ENCODE measurements around the gene COQ8A. TPM values are rescaled to one million over a fixed set of nuclear protein-coding genes. Genes with fewer than 3 reads are reported as not detected.

COQ8A gene
- total and polyA plus RNA-seq, 10 of the 15 experiments (the other 5 are each of a cell fraction or from before 2014, with no cell fraction given): 0.72 to 24.8 (median 12.1) TPM

DNA sequence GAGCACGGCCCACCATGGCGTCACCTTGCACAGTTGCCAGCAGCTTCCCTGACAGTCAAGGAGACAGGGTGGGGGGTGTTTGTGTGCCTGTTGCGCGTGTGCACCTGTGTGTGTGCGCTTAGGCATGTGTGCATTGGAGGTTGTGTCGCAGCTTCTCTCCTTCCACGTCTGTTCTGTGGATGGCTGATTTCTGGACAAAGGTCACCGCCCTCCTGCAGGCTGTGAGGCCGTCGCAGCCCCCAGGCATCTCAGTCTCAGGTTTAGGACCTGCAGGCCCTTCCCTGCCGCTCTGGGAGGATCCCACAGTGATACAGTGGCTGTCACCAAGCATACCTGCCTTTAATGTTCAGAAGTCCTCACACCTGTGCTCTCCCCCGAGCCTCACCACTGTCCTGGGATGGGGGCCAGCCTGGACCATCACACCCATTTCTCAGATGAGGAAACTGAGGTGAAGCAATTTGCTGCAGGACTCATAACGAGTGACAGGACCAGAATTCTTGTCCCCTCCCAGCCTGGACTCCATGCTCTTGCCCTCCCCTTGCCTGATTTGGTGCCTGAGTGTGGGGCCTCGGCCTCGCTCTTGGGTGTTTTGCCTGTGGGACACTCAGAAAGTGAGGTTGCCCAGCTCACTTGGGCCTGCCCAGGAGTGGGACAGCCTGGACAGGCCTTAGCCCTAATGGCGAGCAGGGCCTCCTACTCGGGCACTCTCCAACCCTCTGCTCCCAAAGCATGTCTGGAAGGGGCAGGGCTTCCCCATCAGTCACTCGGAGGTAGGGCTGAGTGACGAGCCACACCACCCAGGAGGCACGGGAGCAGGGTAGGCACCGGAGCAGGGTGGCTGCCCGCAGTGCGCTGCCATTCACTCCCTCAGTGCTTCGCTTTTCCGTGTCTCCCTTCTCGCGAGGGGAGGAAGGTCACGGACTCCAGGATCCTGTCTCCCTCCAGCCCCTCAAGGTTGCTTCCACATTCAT, 22.6 kb downstream of the COQ8A start (continued):
- TF ChIP-seq, protein P1, sequence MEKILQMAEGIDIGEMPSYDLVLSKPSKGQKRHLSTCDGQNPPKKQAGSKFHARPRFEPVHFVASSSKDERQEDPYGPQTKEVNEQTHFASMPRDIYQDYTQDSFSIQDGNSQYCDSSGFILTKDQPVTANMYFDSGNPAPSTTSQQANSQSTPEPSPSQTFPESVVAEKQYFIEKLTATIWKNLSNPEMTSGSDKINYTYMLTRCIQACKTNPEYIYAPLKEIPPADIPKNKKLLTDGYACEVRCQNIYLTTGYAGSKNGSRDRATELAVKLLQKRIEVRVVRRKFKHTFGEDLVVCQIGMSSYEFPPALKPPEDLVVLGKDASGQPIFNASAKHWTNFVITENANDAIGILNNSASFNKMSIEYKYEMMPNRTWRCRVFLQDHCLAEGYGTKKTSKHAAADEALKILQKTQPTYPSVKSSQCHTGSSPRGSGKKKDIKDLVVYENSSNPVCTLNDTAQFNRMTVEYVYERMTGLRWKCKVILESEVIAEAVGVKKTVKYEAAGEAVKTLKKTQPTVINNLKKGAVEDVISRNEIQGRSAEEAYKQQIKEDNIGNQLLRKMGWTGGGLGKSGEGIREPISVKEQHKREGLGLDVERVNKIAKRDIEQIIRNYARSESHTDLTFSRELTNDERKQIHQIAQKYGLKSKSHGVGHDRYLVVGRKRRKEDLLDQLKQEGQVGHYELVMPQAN (conservative IDR thresholded peaks at IDR 0.05): no peak
- no peak for TF ChIP-seq RAD51 (IDR thresholded peaks at IDR 0.05)

DNA sequence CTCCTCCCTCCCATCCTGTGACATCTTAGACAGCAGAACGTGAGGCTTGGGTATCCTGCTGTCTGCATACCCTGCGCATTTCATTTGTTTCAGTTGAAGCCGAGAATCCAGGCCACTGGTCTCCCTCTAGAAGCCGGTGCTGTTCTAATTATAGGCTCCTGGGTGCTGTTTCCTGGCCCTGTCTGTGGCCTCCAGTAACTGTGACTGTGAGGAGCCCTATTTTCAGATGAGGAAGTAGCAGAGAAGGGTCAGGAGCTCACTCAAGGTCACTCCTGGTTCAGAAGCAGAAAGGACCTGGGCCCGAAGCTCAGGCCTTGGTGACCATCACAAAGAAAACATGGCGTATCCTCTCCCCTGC, 24.0 kb downstream of the COQ8A start:
- FAIRE-seq (no peak), DNase-seq (ENCODE audit: low read depth, low spot score) (no peak), ATAC-seq (no peak)
- no peaks in the 10 kb centered on the region; the same call in 1 of the 2 replicates for H3K4me1 ChIP-seq (ENCODE audit: control insufficient read depth, insufficient read depth, low read length)
- no peak overlapping the region for H3K4me2 ChIP-seq (ENCODE audit: control insufficient read depth, insufficient read depth)
- CTCF ChIA-PET: no interaction called here
- no peak overlapping the region for H3K9ac ChIP-seq (ENCODE audit: control insufficient read depth, insufficient read depth, low read length)
- H4K20me1 ChIP-seq (ENCODE audit: control insufficient read depth, insufficient read depth): no peaks in the 10 kb centered on the region; the same call in 1 of the 2 replicates
- H3K9me3 ChIP-seq (replicated peaks; ENCODE audit: control insufficient read depth, insufficient read depth, low read length): no peaks in the 10 kb centered on the region; the same call in 2 of the 3 replicates
- RAD21 ChIA-PET (ENCODE audit: unreplicated experiment): no interaction called here
- no peaks in the 10 kb centered on the region for H3K79me2 ChIP-seq (ENCODE audit: control insufficient read depth, insufficient read depth, low read length)
- SMC1A ChIA-PET (ENCODE audit: uncharacterized antibody, unreplicated experiment): interaction anchor here (0.9 kb wide), 1 partner anchor 423 kb away, joined by 3 read pairs; no protein-coding TSS in a partner anchor
- no peak overlapping the region for H3K4me3 ChIP-seq
- 58% methylated on average over 6 of the region's 6 CpGs for WGBS (ENCODE audit: insufficient coverage, insufficient replicate concordance, low lambda C conversion rate, missing lambda C conversion rate)
- BruUV-seq (replicated peaks): no TSS peak
- no peaks in the 10 kb centered on the region for H3K27me3 ChIP-seq (replicated peaks in 1 of 2; ENCODE audit: control insufficient read depth in 2 of 2, insufficient read depth in 2 of 2, low read length in 1 of 2)
- no peak for TF ChIP-seq BRCA1 (IDR thresholded peaks at IDR 0.05; ENCODE audit: low read depth, low read length)
- TF ChIP-seq SMARCA5 (IDR thresholded peaks at IDR 0.05): no peak
- TF ChIP-seq ZNF622 (IDR thresholded peaks at IDR 0.05): no peak
- TF ChIP-seq SREBF2 (IDR thresholded peaks at IDR 0.05; ENCODE audit: low read length): no peak
- no peak for TF ChIP-seq MXI1 (IDR thresholded peaks at IDR 0.05; ENCODE audit: low read depth, low read length)
- no peak for TF ChIP-seq POLR2AphosphoS2 (IDR thresholded peaks at IDR 0.05; ENCODE audit: low read depth, low read length)
- TF ChIP-seq TCF7 (IDR thresholded peaks at IDR 0.05; ENCODE audit: borderline replicate concordance): no peak
- TF ChIP-seq ESRRA (IDR thresholded peaks at IDR 0.05; ENCODE audit: low read length): no peak
- TF ChIP-seq RELA (IDR thresholded peaks at IDR 0.05; ENCODE audit: borderline replicate concordance, partially characterized antibody): no peak
- TF ChIP-seq KDM1A (IDR thresholded peaks at IDR 0.05; ENCODE audit: borderline replicate concordance): no peak
- TF ChIP-seq, protein P2, sequence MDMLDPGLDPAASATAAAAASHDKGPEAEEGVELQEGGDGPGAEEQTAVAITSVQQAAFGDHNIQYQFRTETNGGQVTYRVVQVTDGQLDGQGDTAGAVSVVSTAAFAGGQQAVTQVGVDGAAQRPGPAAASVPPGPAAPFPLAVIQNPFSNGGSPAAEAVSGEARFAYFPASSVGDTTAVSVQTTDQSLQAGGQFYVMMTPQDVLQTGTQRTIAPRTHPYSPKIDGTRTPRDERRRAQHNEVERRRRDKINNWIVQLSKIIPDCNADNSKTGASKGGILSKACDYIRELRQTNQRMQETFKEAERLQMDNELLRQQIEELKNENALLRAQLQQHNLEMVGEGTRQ (IDR thresholded peaks at IDR 0.05; ENCODE audit: borderline replicate concordance, low read depth, low read length): no peak
- TF ChIP-seq, protein P3, sequence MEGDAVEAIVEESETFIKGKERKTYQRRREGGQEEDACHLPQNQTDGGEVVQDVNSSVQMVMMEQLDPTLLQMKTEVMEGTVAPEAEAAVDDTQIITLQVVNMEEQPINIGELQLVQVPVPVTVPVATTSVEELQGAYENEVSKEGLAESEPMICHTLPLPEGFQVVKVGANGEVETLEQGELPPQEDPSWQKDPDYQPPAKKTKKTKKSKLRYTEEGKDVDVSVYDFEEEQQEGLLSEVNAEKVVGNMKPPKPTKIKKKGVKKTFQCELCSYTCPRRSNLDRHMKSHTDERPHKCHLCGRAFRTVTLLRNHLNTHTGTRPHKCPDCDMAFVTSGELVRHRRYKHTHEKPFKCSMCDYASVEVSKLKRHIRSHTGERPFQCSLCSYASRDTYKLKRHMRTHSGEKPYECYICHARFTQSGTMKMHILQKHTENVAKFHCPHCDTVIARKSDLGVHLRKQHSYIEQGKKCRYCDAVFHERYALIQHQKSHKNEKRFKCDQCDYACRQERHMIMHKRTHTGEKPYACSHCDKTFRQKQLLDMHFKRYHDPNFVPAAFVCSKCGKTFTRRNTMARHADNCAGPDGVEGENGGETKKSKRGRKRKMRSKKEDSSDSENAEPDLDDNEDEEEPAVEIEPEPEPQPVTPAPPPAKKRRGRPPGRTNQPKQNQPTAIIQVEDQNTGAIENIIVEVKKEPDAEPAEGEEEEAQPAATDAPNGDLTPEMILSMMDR (IDR thresholded peaks at IDR 0.05 in 2 of 3, conservative IDR thresholded peaks at IDR 0.05 in 1 of 3; ENCODE audit: control insufficient read depth in 2 of 3, extremely low read depth in 1 of 3, insufficient read depth in 1 of 3, low read depth in 3 of 3, low read length in 3 of 3): no peak
- no peak for TF ChIP-seq SIX5 (IDR thresholded peaks at IDR 0.05; ENCODE audit: low read depth, low read length, severe bottlenecking)
- TF ChIP-seq POU2F2 (IDR thresholded peaks at IDR 0.05; ENCODE audit: borderline replicate concordance, low read depth, low read length): no peak
- H3K27ac ChIP-seq (ENCODE audit: control insufficient read depth, insufficient read depth): no peak overlapping the region
- H2AFZ ChIP-seq (ENCODE audit: control insufficient read depth, low read depth, low read length): no peak overlapping the region
- POLR2A ChIA-PET: no interaction called here
- intact Hi-C loops (cut with micrococcal nuclease; ENCODE audit: unreplicated experiment): no loop called here
- peaks cover 0 to 6% of the 10 kb centered on the region in 2 experiments; a peak in 2 of 4 replicates for H3K36me3 ChIP-seq (ENCODE audit: control insufficient read depth in 2 of 2, insufficient read depth in 2 of 2, low read length in 1 of 2)
- in situ Hi-C loops (cut with MboI): no loop called here

Data from GM12878 (cell line).